GM06990 (cell line): Measurements from ENCODE around the gene ZNF354C.

Source experiments
- DNase-seq: peaks from one replicate; pipeline ENCODE4 v3.0.0-alpha.2; 2011; ENCODE audit not compliant: insufficient read length; ENCODE audit errors: extremely low read depth
- H3K27me3 ChIP-seq: replicated peaks from 2 replicates; pipeline ENCODE4 v1.6.0; 2011; ENCODE audit warnings: low read length; ENCODE audit not compliant: control insufficient read depth, insufficient read depth
- H3K36me3 ChIP-seq: 2 replicates; pipeline ENCODE4 v1.5.1; 2011; ENCODE audit warnings: low read length; ENCODE audit not compliant: control insufficient read depth, insufficient read depth
- H3K4me3 ChIP-seq: replicated peaks from 2 replicates; pipeline ENCODE4 v1.5.1; 2011; ENCODE audit warnings: low read depth, mild to moderate bottlenecking, control low read depth, low read length
- CTCF ChIP-seq: IDR thresholded peaks from 2 replicates; pipeline ENCODE4 v1.5.1; 2011; ENCODE audit warnings: low read length, control low read depth, mild to moderate bottlenecking, inconsistent platforms; ENCODE audit not compliant: insufficient read depth, poor library complexity, severe bottlenecking

Gene ZNF354C

GRCh38 chr5:179127136-179128040, 67.2 kb downstream of the ZNF354C start:
- no peaks in the 10 kb centered on the region for H3K36me3 ChIP-seq
- H3K4me3 ChIP-seq = no peak overlapping the region
- TF ChIP-seq CTCF = no peak
- DNase-seq = no peak
- H3K27me3 ChIP-seq = no peaks in the 10 kb centered on the region

- no peak for DNase-seq
- no peaks in the 10 kb centered on the region for H3K27me3 ChIP-seq
- no peak overlapping the region for H3K4me3 ChIP-seq
- no peaks in the 10 kb centered on the region for H3K36me3 ChIP-seq
- no peak for TF ChIP-seq CTCF
These were observed 67.8 kb downstream of the ZNF354C start for GRCh38 chr5:179128041-179128365.

- no peak for TF ChIP-seq CTCF
- Histone ChIP-seq H3K36me3 (no peaks in the 10 kb centered on the region), H3K27me3 (no peaks in the 10 kb centered on the region), H3K4me3 (no peak overlapping the region)
- DNase-seq = no peak
These were observed 68.8 kb downstream of the ZNF354C start for GRCh38 chr5:179128976-179129375.

GRCh38 chr5:179129607-179130071, 69.5 kb downstream of the ZNF354C start:
- TF ChIP-seq CTCF = no peak
- DNase-seq = no peak
- no peaks in the 10 kb centered on the region for H3K36me3 ChIP-seq
- no peak overlapping the region for H3K4me3 ChIP-seq
- no peaks in the 10 kb centered on the region for H3K27me3 ChIP-seq

- Histone ChIP-seq H3K36me3 (no peaks in the 10 kb centered on the region), H3K27me3 (no peaks in the 10 kb centered on the region), H3K4me3 (no peak overlapping the region)
- DNase-seq = no peak
- TF ChIP-seq CTCF = no peak
These were observed 70.0 kb downstream of the ZNF354C start for GRCh38 chr5:179130101-179130681.
